ENCODE results near the gene NT5C3B.
"Not testable (repeated sequence)": the region's sequence is repeated elsewhere in the genome, so short reads cannot be mapped to it uniquely, and the experiment has no call there.

Gene NT5C3B

DNA sequence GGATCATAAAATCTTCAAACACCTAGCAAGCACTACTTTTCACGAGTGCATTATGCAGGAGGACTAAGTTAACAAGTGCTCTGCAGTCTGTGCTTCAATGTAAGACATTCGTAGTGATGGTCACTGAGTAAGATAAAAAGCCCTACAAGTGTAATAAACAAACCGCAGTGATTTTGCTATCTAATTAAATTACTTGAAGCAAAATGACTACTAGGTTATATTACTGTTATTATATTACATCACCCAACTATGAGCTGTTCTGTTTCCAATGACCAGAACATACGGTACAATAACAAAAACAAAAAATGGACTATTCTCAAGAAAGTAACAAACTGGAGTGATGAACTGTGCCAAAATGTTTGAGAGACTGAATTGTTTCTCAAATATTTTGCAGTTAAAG is 12.8 kb upstream of the NT5C3B start:
- Histone ChIP-seq H3K4me3 (ENCODE audit: low read depth, low read length) (no peak overlapping the region), H3K27me3 (no peaks in the 10 kb centered on the region), H3K36me3 (peaks cover 24% of the 10 kb centered on the region), H3K4me1 (peaks cover 9% of the 10 kb centered on the region), H3K9me3 (no peaks in the 10 kb centered on the region)
- DNase-seq, result no peak
- TF ChIP-seq CTCF (IDR thresholded peaks at IDR 0.05; ENCODE audit: low read depth, low read length), result no peak

DNA sequence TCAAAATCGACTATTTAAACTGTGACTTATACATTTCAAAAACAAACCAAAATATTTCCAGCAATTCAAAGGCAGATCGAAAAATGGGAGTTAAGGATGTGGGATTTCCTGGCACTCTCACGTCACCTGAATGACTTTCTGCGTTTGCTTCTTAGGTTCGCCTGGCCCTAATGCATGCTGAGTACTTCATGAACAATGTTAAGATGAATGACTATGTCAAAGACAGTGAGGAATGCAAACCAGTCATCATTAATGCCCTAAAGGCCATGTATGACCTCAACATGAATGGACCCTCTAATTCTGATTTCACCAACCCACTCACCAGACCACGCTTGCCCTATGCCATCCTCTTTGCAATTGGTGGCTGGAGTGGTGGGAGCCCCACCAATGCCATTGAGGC is 8.9 kb upstream of the NT5C3B start:
- Histone ChIP-seq H3K9me3 (no peaks in the 10 kb centered on the region), H3K4me1 (peaks cover 5% of the 10 kb centered on the region; the same call in 1 of the 2 replicates), H3K27me3 (no peaks in the 10 kb centered on the region), H3K36me3 (peaks cover 5% of the 10 kb centered on the region), H3K4me3 (ENCODE audit: low read depth, low read length) (no peak overlapping the region)
- TF ChIP-seq CTCF (IDR thresholded peaks at IDR 0.05; ENCODE audit: low read depth, low read length), result no peak
- DNase-seq, result no peak

- not testable (repeated sequence) for H3K36me3 ChIP-seq; H3K27me3 ChIP-seq; H3K4me1 ChIP-seq; H3K9me3 ChIP-seq; DNase-seq; H3K4me3 ChIP-seq (ENCODE audit: low read depth, low read length)
Observed at GRCh38 chr17:41840781-41841180, 4.7 kb upstream of the NT5C3B start.

DNA sequence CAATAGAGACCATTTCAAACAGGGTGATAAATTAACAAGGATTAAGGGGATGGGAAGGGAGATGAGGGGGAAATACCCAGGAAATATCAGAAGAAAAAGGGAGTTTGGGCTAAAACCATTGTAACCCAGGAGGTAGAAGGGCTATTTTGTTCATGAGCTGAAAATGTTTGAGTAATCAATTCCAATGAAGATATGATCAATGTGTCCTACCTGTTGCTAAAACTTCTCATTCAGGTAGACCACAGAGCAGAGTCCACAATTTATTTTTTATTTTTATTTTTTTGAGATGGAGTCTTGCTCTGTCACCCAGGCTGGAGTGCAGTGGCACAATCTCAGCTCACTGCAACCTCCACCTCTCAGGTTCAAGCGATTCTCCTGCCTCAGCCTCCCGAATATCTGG is 3.4 kb upstream of the NT5C3B start:
- H3K36me3 ChIP-seq; H3K9me3 ChIP-seq; H3K4me3 ChIP-seq (ENCODE audit: low read depth, low read length); H3K27me3 ChIP-seq; H3K4me1 ChIP-seq; DNase-seq: not testable (repeated sequence)

DNA sequence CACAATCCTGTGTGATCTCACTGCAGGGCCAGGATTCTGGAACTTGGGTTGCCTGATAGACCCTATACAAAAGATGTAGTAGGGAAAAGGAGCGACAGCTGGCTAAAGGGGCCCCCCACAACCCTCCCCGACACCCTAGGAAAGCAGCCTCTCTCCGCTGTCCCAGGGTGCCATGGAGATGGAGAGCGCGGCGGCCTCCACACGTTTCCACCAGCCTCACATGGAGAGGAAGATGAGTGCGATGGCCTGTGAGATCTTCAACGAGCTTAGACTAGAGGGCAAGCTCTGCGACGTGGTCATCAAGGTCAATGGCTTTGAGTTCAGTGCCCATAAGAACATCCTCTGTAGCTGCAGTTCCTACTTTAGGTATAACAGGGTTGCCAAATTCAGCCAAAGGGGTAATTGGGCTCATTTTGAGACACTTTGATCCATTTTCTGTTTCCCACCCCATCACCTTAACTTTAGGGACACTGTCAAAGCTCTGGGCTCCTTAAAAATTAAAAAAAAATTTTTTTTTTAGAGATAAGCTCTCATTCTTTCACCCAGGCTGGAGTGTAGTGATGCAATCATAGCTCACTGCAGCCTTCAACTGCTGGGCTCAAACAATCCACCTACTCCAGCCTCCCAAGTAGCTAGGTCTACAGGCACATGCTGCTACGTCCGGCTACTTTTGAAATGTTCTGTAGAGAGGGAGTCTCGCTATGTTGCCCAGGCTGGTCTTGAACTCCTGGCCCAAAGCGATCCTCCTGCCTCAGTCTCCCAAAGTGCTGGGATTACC is 1.9 kb upstream of the NT5C3B start, which contains the start of gene KLHL10:
TSS of gene KLHL10 (plus strand) at position 65 of the 778 bp plus-strand sequence. CDS start at position 173, 108 bp downstream.
- Histone ChIP-seq H3K36me3 (peaks cover 13% of the 10 kb centered on the region; the same call in 1 of the 2 replicates), H3K9me3 (no peaks in the 10 kb centered on the region), H3K4me3 (ENCODE audit: low read depth, low read length) (peak within 1 kb of the TSS; percentile 86; the same call in 1 of the 2 replicates), H3K27me3 (no peaks in the 10 kb centered on the region), H3K4me1 (peaks cover 4% of the 10 kb centered on the region; the same call in 1 of the 2 replicates)
- DNase-seq, result no peak
- no peak for TF ChIP-seq CTCF (IDR thresholded peaks at IDR 0.05; ENCODE audit: low read depth, low read length)

- peaks cover 21% of the 10 kb centered on the region for H3K36me3 ChIP-seq
- H3K4me1 ChIP-seq, result peaks cover 4% of the 10 kb centered on the region; the same call in 1 of the 2 replicates
- peak overlapping the region; percentile 86 for H3K4me3 ChIP-seq (ENCODE audit: low read depth, low read length)
- no peaks in the 10 kb centered on the region for H3K9me3 ChIP-seq
- TF ChIP-seq CTCF (IDR thresholded peaks at IDR 0.05; ENCODE audit: low read depth, low read length), result no peak
- DNase-seq, result no peak
- H3K27me3 ChIP-seq, result no peaks in the 10 kb centered on the region
Observed at GRCh38 chr17:41836550-41837196, 641 bp upstream of the NT5C3B start.

GRCh38 chr17:41835214-41835799 is 725 bp downstream of the NT5C3B start:
- Histone ChIP-seq H3K27me3 (no peaks in the 10 kb centered on the region), H3K4me3 (ENCODE audit: low read depth, low read length) (peak overlapping the region; percentile 86), H3K36me3 (peaks cover 32% of the 10 kb centered on the region), H3K4me1 (peaks cover 4% of the 10 kb centered on the region; the same call in 1 of the 2 replicates), H3K9me3 (no peaks in the 10 kb centered on the region)
- no peak for TF ChIP-seq CTCF (IDR thresholded peaks at IDR 0.05; ENCODE audit: low read depth, low read length)
- DNase-seq, result no peak

GRCh38 chr17:41829961-41830360 is 6.1 kb downstream of the NT5C3B start:
- not testable (repeated sequence) for H3K9me3 ChIP-seq; DNase-seq; H3K27me3 ChIP-seq; H3K4me3 ChIP-seq (ENCODE audit: low read depth, low read length); H3K4me1 ChIP-seq
- H3K36me3 ChIP-seq, result peaks cover 62% of the 10 kb centered on the region

Measured in BE2C (cell line).